Stimulated activated CD8-positive, alpha-beta memory T cell treated with anti-CD3 and anti-CD28 coated beads, Interleukin-2, amount 100 ng/mL, for 1 hour (primary cell): ENCODE measurements around the gene ZNF474.

Experiments
- DNase-seq, 2 donors: peaks; one replicate each; pipeline ENCODE4 v3.0.0-alpha.2; 2020; ENCODE audit warnings: low read depth in 2 of 2

The ZNF474 gene

GRCh38 chr5:122153774-122154173, 24.4 kb downstream of the ZNF474 start:
- DNase-seq: no peak

- DNase-seq: no peak
These were observed 25.1 kb downstream of the ZNF474 start for GRCh38 chr5:122154491-122154890.

- no peak for DNase-seq
These were observed 25.6 kb downstream of the ZNF474 start for GRCh38 chr5:122154910-122155309.

GRCh38 chr5:122155546-122155945, 26.2 kb downstream of the ZNF474 start:
- DNase-seq: no peak

- DNase-seq: no peak
These were observed 27.5 kb downstream of the ZNF474 start for GRCh38 chr5:122156724-122157325.

GRCh38 chr5:122162100-122162638, 32.8 kb downstream of the ZNF474 start:
- DNase-seq: no peak

GRCh38 chr5:122163121-122164069, 34.0 kb downstream of the ZNF474 start:
- no peak for DNase-seq

- DNase-seq: no peak
These were observed 34.7 kb downstream of the ZNF474 start for GRCh38 chr5:122164070-122164435.

- no peak for DNase-seq
These were observed 35.6 kb downstream of the ZNF474 start for GRCh38 chr5:122164831-122165558.

GRCh38 chr5:122165559-122166078, 36.3 kb downstream of the ZNF474 start:
- DNase-seq: no peak

- no peak for DNase-seq
These were observed 40.2 kb downstream of the ZNF474 start for GRCh38 chr5:122169350-122170103.

GRCh38 chr5:122170620-122171019, 41.3 kb downstream of the ZNF474 start:
- no peak for DNase-seq

GRCh38 chr5:122172207-122172606, 42.9 kb downstream of the ZNF474 start:
- no peak for DNase-seq

GRCh38 chr5:122173474-122174415, 44.4 kb downstream of the ZNF474 start:
- DNase-seq: no peak

- DNase-seq: no peak
These were observed 45.7 kb downstream of the ZNF474 start for GRCh38 chr5:122175091-122175490.

GRCh38 chr5:122175852-122176251, 46.5 kb downstream of the ZNF474 start:
- no peak for DNase-seq

GRCh38 chr5:122177161-122177560, 47.8 kb downstream of the ZNF474 start:
- no peak for DNase-seq

- no peak for DNase-seq
These were observed 50.4 kb downstream of the ZNF474 start for GRCh38 chr5:122179701-122180100.

- no peak for DNase-seq
These were observed 50.9 kb downstream of the ZNF474 start for GRCh38 chr5:122180146-122180712.
